Hippocampal formation (tissue), 2 donors: Measurements from ENCODE around the gene FARP1.

Experiments used
- DNase-seq, 2 donors: peaks; one replicate each; lab custom pipeline; 2025; lab: John Stamatoyannopoulos, UW

FARP1 gene

GRCh38 chr13:98483601-98484288 lies 340.9 kb downstream of the FARP1 start:
- no peak for DNase-seq

DNA sequence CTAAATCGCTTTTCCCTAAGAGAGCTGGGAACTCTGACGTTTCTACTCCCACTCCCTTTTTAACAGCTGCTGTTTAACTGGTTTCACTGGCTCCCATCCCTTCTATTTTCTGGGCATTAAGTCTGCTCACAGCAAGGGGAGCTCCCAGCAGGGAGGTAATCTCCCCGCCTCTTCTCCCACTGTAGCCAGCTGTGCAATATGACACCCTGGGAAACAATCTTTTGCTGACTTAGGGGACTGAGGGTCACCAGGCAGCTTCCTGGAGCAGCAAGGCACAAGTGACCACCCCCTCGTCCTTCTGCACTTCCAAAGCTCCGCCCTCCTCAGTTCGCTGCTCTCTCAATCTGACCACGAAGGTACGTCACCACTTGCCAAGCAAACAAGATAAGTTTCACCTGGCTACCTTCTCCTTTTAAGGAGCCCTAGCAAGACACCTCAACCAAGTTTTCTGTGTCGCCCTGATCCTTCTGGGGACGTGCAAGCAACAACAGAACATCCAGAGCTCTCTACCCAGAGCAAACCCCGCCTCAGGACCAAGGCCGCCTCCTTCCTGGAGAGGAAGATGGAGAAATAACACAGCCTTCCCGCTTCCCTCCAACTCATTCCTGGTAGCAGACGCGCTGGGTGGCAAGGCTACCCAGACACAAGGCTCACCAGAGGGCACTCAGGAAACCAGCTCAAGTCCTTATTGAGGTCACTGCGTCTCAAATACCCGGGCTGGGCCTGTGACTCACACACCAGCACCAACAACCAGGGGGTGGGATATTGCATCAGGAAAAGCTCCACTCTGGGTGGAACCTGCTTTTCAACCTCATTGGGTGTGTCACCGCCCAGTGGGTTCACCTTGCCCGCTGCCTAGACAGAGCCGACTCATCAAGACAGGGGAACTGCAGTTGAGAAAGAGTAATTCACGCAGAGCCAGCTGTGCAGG lies 341.7 kb downstream of the FARP1 start:
- no peak for DNase-seq

GRCh38 chr13:98485561-98485960 lies 342.7 kb downstream of the FARP1 start:
- DNase-seq = no peak

- DNase-seq = no peak
Observed at GRCh38 chr13:98486412-98486811, 343.5 kb downstream of the FARP1 start.

DNA sequence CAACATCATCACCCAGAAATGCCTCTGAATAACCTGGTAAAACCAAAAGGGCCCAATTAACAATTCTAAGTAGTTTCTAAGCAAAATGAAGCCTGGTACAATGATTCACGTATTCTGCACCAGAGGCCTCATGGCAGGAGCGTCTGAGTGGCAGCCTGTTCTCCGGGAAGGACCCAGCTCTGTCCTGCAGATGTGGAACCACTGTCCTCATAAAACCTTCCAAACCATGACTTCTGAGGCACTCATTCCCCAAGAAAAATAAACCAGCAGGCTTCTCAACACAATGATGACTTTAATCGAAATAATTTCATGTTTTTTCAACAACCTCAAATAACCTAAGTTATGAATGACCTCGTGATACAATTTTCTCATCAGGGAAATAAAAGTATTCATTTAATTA lies 344.1 kb downstream of the FARP1 start:
- no peak for DNase-seq

- no peak for DNase-seq
Observed at GRCh38 chr13:98487522-98487921, 344.6 kb downstream of the FARP1 start.

- no peak for DNase-seq
Observed at GRCh38 chr13:98488736-98489135, 345.8 kb downstream of the FARP1 start.

DNA sequence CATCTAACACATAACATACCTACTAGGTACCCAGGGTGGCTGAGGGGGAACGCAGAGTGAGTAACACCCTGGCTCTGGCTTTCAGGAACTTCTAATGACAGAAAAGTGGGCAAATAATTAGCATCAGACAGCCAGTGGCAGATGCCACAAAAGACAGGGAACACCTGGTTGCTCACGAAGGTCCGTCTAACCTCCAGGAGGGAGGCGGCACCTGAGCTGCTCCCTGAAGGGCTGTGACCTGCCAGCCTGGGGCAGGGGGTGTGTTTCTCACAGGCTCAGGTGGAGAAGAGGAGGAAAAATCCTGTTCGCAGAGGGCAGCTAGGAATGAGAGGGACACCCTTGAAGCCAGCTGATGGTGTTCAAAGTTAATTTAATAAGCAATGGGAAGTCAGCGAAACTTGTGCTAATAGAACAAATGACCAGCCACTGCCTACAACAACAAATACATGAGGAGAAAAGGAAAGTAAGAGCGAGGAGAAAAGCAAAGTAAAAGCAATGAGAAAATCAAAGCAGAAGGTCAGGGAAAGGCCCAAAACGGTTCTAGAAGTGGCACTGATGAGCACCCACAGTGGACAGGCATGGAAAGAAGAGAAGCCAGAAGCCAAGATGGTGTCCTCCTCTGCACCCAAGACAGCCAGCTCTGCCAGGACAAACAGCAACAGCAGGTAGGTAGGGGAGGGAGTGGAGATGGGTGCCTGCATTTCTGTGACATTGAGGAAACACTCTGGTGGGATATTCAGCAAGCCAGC lies 346.7 kb downstream of the FARP1 start:
- DNase-seq = no peak

GRCh38 chr13:98490195-98490836 lies 347.4 kb downstream of the FARP1 start:
- no peak for DNase-seq

DNA sequence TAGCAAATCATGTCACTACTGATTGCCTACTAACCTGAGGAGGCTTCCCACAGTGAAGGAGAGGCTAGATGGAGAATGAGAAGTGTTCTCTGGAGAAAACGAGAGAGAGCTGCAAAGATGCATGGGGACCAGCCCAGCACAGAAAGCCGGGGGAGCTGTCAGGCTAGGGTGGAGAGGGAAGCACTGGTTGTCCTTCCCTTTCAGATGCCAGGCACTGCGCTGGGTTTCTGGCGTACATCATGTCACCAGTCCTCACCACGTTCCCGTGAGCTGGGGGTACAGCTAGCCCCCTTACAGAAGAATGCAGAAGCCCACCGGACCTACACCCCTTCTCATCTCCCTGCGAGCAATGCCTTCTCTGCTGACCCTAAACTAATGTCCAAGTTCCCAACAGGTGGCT lies 348.0 kb downstream of the FARP1 start:
- DNase-seq = no peak

- DNase-seq = no peak
Observed at GRCh38 chr13:98492335-98493041, 349.6 kb downstream of the FARP1 start.

DNA sequence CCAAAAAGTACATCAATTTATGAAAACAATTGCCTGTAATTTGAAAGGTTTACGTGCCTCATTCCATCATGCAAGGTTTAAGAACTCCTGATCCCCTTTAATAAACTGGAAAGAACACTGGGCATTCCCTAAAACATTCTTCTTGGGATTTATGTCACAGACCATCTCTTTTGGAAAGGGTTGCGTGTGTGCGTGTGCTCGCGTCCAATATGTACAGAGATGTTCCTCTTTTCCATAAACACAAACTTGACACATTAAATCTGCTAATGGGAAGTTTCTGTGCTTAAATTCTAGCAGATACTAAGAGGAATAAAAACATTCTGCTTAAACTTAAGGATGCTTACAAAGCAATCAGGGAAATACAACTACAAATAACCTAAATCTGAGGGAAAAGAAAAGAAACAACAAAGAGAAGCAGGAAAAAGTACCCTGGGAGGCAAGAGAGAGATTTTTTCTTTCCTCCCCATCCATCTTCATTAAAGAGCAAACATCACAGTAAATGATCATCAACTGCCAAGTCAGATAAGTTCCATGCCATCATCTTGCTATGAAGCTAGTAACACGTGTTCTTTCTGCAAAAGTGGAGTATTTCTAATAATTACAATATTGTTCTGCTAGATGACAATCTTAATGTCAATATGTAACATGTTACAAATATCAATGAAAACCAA lies 350.3 kb downstream of the FARP1 start:
- DNase-seq = no peak

GRCh38 chr13:98494769-98495168 lies 351.9 kb downstream of the FARP1 start:
- no peak for DNase-seq

GRCh38 chr13:98495627-98496478 lies 353.0 kb downstream of the FARP1 start:
- DNase-seq = no peak

- DNase-seq = no peak
Observed at GRCh38 chr13:98496479-98496791, 353.5 kb downstream of the FARP1 start.

- no peak for DNase-seq
Observed at GRCh38 chr13:98496966-98497365, 354.1 kb downstream of the FARP1 start.

DNA sequence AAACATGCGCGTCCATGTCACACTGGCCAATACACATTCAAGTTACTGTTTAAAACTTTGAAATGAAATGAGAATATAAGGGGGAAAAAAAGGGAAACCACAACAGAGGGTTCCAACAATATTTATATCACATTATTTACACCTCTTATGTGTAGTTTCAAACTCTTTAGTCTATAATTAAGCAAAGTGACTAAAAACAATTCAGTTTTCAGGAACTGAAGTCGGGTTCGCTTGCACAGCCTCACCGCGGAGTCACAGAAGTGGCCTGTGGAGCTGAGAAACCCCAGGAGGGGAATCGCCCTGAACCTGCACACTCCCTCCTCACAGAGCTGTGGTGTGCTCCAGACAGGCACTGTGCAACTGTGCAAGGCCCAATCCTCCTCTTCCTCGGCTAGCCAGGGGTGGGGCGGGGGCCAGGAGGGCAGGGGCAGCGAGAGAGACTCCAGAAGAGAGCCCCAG lies 358.1 kb downstream of the FARP1 start:
- DNase-seq = no peak

GRCh38 chr13:98503175-98504028 lies 360.5 kb downstream of the FARP1 start:
- DNase-seq = no peak

- no peak for DNase-seq
Observed at GRCh38 chr13:98504029-98504351, 361.1 kb downstream of the FARP1 start.
